Sigmoid colon (tissue), 7 donors: ENCODE measurements around the gene FCHSD2. TPM values are rescaled to one million over a fixed set of nuclear protein-coding genes. Genes with fewer than 3 reads are reported as not detected.

Source experiments
- DNase-seq: peaks from one replicate; pipeline ENCODE4 v3.0.0-alpha.2; 2019
- H3K27ac ChIP-seq, 4 donors: fragments of 200-600 bp; sonication (generic); one replicate each; pipeline ENCODE4 v1.5.1; 2016 to 2019; ENCODE audit warnings: mild to moderate bottlenecking in 1 of 4
- H3K27me3 ChIP-seq, 3 donors: fragments of 200-600 bp; sonication (generic); one replicate each; pipeline ENCODE4 v1.5.1; 2019; ENCODE audit warnings: mild to moderate bottlenecking in 1 of 3
- H3K36me3 ChIP-seq, 4 donors: fragments of 200-600 bp; sonication (generic); one replicate each; pipeline ENCODE4 v1.5.1; 2016 to 2019
- H3K4me1 ChIP-seq, 4 donors: fragments of 200-600 bp; sonication (generic); one replicate each; pipeline ENCODE4 v1.5.1; 2017 to 2019
- H3K4me3 ChIP-seq, 4 donors: fragments of 200-600 bp; sonication (generic); one replicate each; pipeline ENCODE4 v1.5.1; 2017 to 2019; ENCODE audit warnings: mild to moderate bottlenecking in 2 of 4, moderate library complexity in 1 of 4
- H3K9me3 ChIP-seq, 4 donors: fragments of 200-600 bp in 3 of 4; sonication (generic) in 3 of 4; one replicate each; pipeline versions ENCODE4 v1.5.1 to v1.6.1; 2013 to 2019
- CTCF ChIP-seq, 4 experiments: fragments of 450-650 bp in 3 of 4; fragments of 200-600 bp in 1 of 4; IDR thresholded peaks; one replicate each; pipeline ENCODE4 v1.5.1; 2016 to 2019; ENCODE audit warnings: antibody characterized with exemption in 4 of 4, mild to moderate bottlenecking in 3 of 4, moderate library complexity in 2 of 4
- EP300 ChIP-seq, 4 donors: sonication (generic); formaldehyde crosslinking; IDR thresholded peaks; one replicate each; pipeline ENCODE4 v1.6.1; 2017; ENCODE audit warnings: antibody characterized with exemption in 4 of 4
- POLR2A ChIP-seq, 2 donors: fragments of 450-650 bp; IDR thresholded peaks; one replicate each; pipeline ENCODE4 v1.6.1; 2016; ENCODE audit warnings: antibody characterized with exemption in 2 of 2, mild to moderate bottlenecking in 2 of 2, moderate library complexity in 2 of 2
- POLR2AphosphoS5 ChIP-seq, 4 donors: sonication (generic); formaldehyde crosslinking; IDR thresholded peaks; one replicate each; pipeline ENCODE4 v1.6.1; 2017; ENCODE audit warnings: antibody characterized with exemption in 4 of 4
- WGBS, 2 donors: extraction: QIAGEN DNeasy Blood & Tissue Kit; methylation state at CpG; one replicate each; pipeline ENCODE4 v1.1.7; 2013; 5-methylcytosine and 5-hydroxymethylcytosine counted together
- intact Hi-C: fragments of 100-400 bp; cut with DNase I; formaldehyde crosslinking; loops from one replicate; pipeline ENCODE4 v1.15.1; 2023
- polyA plus RNA-seq, 3 donors: library from polyadenylated mRNA; stranded (reverse); fragments of 200-250 nt; gene quantifications; one replicate each; pipeline ENCODE4 v1.2.3, GENCODE V29; 2013
- small RNA-seq, 3 donors: library from RNA; depleted of rRNA; stranded (forward); fragments of <200 nt; gene quantifications; one replicate each; pipeline ENCODE3, GENCODE V24; 2016
- total RNA-seq, 4 donors: library from RNA; depleted of rRNA; stranded (reverse); fragments of >200 nt; gene quantifications; one replicate each; pipeline ENCODE4 v1.1.0, GENCODE V29; 2016
- donor health status: healthy with polysubstance abuse.
- donor health status: Bipolar disorder and iron deficiency.
- donor health status: healthy.

FCHSD2 gene
- total and polyA plus RNA-seq, 7 donors: 6.9 to 36.3 (median 18.6) TPM

DNA sequence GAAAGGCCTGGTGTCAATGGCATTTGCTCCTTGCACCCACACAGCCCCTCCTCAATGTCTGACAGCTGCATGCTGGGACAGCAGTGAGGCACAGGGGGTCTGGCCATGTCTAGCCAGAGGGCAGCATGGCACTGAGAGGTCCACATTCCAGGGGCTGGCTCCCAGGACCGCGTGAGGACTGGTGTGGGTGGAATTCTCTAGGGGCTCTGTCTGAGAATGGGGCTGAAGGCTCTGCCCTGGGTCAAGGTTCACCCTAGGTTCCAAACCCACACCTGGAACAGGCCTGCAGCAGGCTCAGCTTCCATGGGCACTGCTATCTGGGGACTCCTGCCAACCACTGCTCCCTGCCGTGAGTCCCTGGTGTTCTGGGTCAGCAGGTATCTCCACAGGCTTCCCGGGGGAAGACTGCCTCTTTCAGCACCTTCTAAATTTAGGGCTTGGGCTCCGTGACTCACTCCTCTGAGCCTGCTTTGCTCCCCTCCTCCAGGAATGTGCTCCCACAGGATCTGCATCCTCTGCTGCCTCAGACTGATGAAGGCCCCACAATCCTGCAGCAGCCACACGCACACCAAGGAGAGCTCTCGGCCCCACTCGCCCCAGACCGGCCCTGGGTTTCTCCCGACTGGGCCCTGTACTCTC, 352.5 kb downstream of the FCHSD2 start:
- WGBS, 2 donors: 67 to 84% methylated on average over 10 of the region's 10 CpGs
- Histone ChIP-seq H3K27me3 (no peaks in the 10 kb centered on the region), H3K36me3 (no peaks in the 10 kb centered on the region), H3K9me3 (no peaks in the 10 kb centered on the region), H3K4me1 (peaks cover 0 to 22% (median 17%) of the 10 kb centered on the region in 4 donors), H3K27ac (no peak overlapping the region), H3K4me3 (no peak overlapping the region)
- TF ChIP-seq EP300 (IDR thresholded peaks at IDR 0.05) (no peak), CTCF (IDR thresholded peaks at IDR 0.05) (no peak), POLR2A (IDR thresholded peaks at IDR 0.05) (no peak), POLR2AphosphoS5 (IDR thresholded peaks at IDR 0.05) (no peak)
- intact Hi-C loops: loop anchor here (10.0 kb wide), 1 partner anchor 205 kb away; no protein-coding TSS in a partner anchor
- no peak for DNase-seq

GRCh38 chr11:72788241-72788640, 353.9 kb downstream of the FCHSD2 start:
- H3K27ac ChIP-seq: no peak overlapping the region
- H3K9me3 ChIP-seq: no peaks in the 10 kb centered on the region
- 43 to 67% methylated on average over 7 of the region's 7 CpGs for WGBS, 2 donors
- intact Hi-C loops: no loop called here
- H3K27me3 ChIP-seq: no peaks in the 10 kb centered on the region
- H3K4me3 ChIP-seq: no peak overlapping the region
- DNase-seq: no peak
- H3K4me1 ChIP-seq: peaks cover 0 to 13% (median 9%) of the 10 kb centered on the region in 4 donors
- no peaks in the 10 kb centered on the region for H3K36me3 ChIP-seq
- TF ChIP-seq POLR2AphosphoS5 (IDR thresholded peaks at IDR 0.05): no peak
- TF ChIP-seq CTCF (IDR thresholded peaks at IDR 0.05): no peak
- TF ChIP-seq POLR2A (IDR thresholded peaks at IDR 0.05): no peak
- TF ChIP-seq EP300 (IDR thresholded peaks at IDR 0.05): no peak

- no peak for DNase-seq
- H3K36me3 ChIP-seq: no peaks in the 10 kb centered on the region
- H3K4me3 ChIP-seq: no peak overlapping the region
- peak overlapping the region in 2 of 4 donors; percentile 3 to 12 for H3K27ac ChIP-seq
- WGBS, 2 donors: 16 to 31% methylated on average over 16 of the region's 16 CpGs
- intact Hi-C loops: no loop called here
- peaks cover 0 to 6% (median 2%) of the 10 kb centered on the region in 4 donors for H3K4me1 ChIP-seq
- TF ChIP-seq EP300 (IDR thresholded peaks at IDR 0.05): no peak
- no peak for TF ChIP-seq POLR2AphosphoS5 (IDR thresholded peaks at IDR 0.05)
- TF ChIP-seq POLR2A (IDR thresholded peaks at IDR 0.05): no peak
- TF ChIP-seq CTCF (IDR thresholded peaks at IDR 0.05): no peak
- no peaks in the 10 kb centered on the region for H3K27me3 ChIP-seq
- H3K9me3 ChIP-seq: no peaks in the 10 kb centered on the region
Measured at GRCh38 chr11:72787216-72788104, 354.7 kb downstream of the FCHSD2 start.

Small RNAs within 50 kb of the gene (small RNA-seq; reads per million reads assigned to genes)
- 0 reads per million in 3 donors for gene RNU6-672P

Other genes with a start within 250 kb of the FCHSD2 start
- under 1 TPM in 1 of 4 donors, not detected in 3; 0.16 TPM for gene P2RY2, start 76.0 kb upstream of the FCHSD2 start, total RNA-seq
- 1 to 10 TPM; 3.0 to 6.2 (median 4.2) TPM for gene P2RY2, start 76.0 kb upstream of the FCHSD2 start, polyA plus RNA-seq
- 1 to 10 TPM in 3 of 4 donors, not detected in 1; 1.2 to 2.6 (median 2.5) TPM for gene P2RY6, start 130.0 kb upstream of the FCHSD2 start, total RNA-seq
- 1 to 10 TPM; 2.4 to 5.5 (median 2.5) TPM for gene P2RY6, start 130.0 kb upstream of the FCHSD2 start, polyA plus RNA-seq
- gene ARHGEF17, start 166.0 kb upstream of the FCHSD2 start, total RNA-seq: 100 to 1,000 TPM in 1 of 4 donors, 10 to 100 TPM in 3; 38.2 to 104 (median 66.9) TPM
- 10 to 100 TPM in 1 of 3 donors, 1 to 10 TPM in 2; 1.8 to 15.9 (median 2.4) TPM for gene ARHGEF17, start 166.0 kb upstream of the FCHSD2 start, polyA plus RNA-seq
- 1 to 10 TPM in 2 of 4 donors, under 1 TPM in 2; 0.28 to 1.8 (median 0.95) TPM for gene RELT, start 234.1 kb upstream of the FCHSD2 start, total RNA-seq
- gene RELT, start 234.1 kb upstream of the FCHSD2 start, polyA plus RNA-seq: 1 to 10 TPM in 2 of 3 donors, under 1 TPM in 1; 0.92 to 9.3 (median 1.2) TPM